IPS-20b (cell line): ENCODE results near the gene SPATC1L.
"Not testable (repeated sequence)": the region's sequence is repeated elsewhere in the genome, so short reads cannot be mapped to it uniquely, and the experiment has no call there.

ENCODE experiments used
- H3K27ac ChIP-seq: one replicate; pipeline ENCODE4 v1.5.1; 2013; ENCODE audit warnings: low read length
- H3K27me3 ChIP-seq: 2 replicates; pipeline ENCODE4 v1.6.1; 2013; ENCODE audit warnings: mild to moderate bottlenecking, low read length, inconsistent platforms; ENCODE audit not compliant: insufficient read depth
- H3K36me3 ChIP-seq: 2 replicates; pipeline ENCODE4 v1.6.1; 2013; ENCODE audit warnings: low read depth, mild to moderate bottlenecking, inconsistent platforms, low read length, moderate library complexity; ENCODE audit not compliant: insufficient read depth
- H3K4me1 ChIP-seq: 2 replicates; pipeline ENCODE4 v1.6.1; 2013; ENCODE audit warnings: mild to moderate bottlenecking, control low read depth, inconsistent platforms, low read length, moderate library complexity; ENCODE audit not compliant: insufficient read depth
- H3K4me3 ChIP-seq: 2 replicates; pipeline ENCODE4 v1.5.1; 2013; ENCODE audit warnings: mild to moderate bottlenecking, low read length, inconsistent platforms
- H3K9ac ChIP-seq: 2 replicates; pipeline ENCODE4 v1.6.1; 2013; ENCODE audit warnings: low read depth, mild to moderate bottlenecking, inconsistent platforms, low read length, moderate library complexity
- H3K9me3 ChIP-seq: 2 replicates; pipeline ENCODE4 v1.6.1; 2013; ENCODE audit warnings: mild to moderate bottlenecking, low read depth, low read length, inconsistent platforms; ENCODE audit not compliant: insufficient read depth

The SPATC1L gene

DNA sequence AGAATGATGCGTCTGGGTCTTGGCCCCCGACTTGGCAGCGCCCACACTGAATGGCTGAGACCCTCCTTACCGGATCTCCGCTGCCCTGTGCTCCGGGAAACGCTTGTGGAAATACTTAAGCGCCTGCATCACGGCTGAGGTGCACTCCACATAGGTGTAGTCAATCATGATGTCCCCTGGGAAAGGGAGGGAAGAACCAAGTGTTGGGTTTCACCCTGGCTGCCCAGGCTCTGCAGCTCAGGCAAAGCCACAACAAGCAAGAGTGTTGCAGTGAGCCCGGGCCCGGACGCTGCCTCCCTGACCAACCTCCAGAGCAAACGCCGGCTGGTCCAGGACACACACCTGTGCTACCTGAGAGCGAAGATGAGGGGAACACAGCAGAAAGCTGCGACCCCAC, 21.5 kb upstream of the SPATC1L start:
- no peak overlapping the region for H3K27ac ChIP-seq
- no peaks in the 10 kb centered on the region for H3K4me1 ChIP-seq
- no peak overlapping the region for H3K4me3 ChIP-seq
- no peaks in the 10 kb centered on the region for H3K9me3 ChIP-seq
- no peaks in the 10 kb centered on the region for H3K27me3 ChIP-seq
- peaks cover 74% of the 10 kb centered on the region for H3K36me3 ChIP-seq
- H3K9ac ChIP-seq, result no peak overlapping the region

DNA sequence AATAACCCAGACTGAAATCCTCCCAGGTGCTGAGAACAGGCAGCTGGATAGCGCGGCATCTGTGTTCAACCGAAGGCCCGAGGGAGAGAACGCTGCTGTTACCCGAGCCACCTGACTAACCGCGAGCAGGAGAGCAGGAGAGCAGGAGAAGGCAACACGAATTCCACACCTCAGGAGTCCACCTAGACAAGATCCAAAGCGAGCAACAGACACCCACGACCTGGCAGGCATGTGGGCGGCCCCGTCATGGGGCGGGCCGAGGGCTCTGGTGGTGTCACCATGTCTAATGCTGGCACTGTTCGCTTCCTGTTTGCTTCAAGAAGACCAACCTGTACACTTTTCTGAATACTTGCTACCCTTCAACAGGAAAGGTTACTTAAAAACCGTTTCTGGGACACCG, 20.9 kb upstream of the SPATC1L start:
- no peak overlapping the region for H3K9ac ChIP-seq
- H3K27ac ChIP-seq, result no peak overlapping the region
- no peaks in the 10 kb centered on the region for H3K9me3 ChIP-seq
- H3K4me3 ChIP-seq, result no peak overlapping the region
- H3K4me1 ChIP-seq, result no peaks in the 10 kb centered on the region
- H3K27me3 ChIP-seq, result no peaks in the 10 kb centered on the region
- H3K36me3 ChIP-seq, result peaks cover 80% of the 10 kb centered on the region

DNA sequence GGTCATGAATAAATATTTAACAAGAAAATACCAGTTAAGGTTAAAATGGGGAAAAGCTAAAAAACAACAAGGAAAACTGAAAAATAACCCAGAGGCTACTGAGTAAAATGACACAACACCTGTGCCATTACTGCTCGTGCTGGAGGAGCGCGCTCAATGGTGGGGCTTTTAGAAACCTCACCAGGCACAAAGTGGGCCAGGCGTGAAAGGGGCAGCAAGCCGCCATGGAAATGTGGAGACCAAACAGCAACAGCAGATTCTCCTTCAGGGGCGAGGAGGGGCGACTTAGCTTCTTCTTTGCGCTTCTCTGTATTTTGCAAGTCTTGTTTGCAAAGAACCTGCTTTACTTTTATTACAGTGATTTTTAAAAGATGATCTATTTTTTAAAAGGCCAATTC, 18.9 kb upstream of the SPATC1L start:
- Histone ChIP-seq H3K27me3 (no peaks in the 10 kb centered on the region), H3K9ac (0 out of 2 replicates have a peak overlapping the region, but pooled peaks have one; percentile 50), H3K9me3 (no peaks in the 10 kb centered on the region), H3K4me1 (no peaks in the 10 kb centered on the region), H3K27ac (no peak overlapping the region), H3K4me3 (no peak overlapping the region), H3K36me3 (peaks cover 88% of the 10 kb centered on the region)

DNA sequence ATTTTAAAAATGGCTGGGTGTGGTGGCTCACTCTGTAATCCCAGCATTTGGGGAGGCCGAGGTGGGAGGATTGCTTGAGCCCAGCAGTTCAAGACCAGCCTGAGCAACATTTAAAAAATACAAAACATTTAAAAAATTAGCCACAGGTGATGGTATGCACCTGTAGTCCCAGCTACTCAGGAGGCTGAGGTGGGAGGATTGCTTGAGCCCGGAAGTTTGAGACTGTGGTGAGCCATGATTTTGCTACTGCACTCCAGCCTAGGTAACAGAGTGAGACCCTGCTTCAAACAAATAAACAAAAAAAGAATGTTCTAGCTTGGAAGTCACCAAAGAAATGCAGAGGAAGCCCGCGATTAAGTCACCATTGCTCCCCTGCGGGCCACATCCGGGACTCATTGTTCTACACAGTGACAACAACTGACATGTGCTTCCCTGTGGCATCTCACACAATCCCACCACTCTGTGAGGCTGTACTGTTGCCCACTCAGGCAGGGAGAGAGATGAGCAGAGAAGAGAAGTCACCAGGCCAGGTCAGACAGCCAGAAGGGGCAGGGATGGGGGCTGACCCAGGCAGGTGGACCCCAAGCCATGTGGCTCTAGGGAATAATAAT, 18.4 kb upstream of the SPATC1L start:
- H3K4me1 ChIP-seq, result no peaks in the 10 kb centered on the region
- peaks cover 88% of the 10 kb centered on the region for H3K36me3 ChIP-seq

DNA sequence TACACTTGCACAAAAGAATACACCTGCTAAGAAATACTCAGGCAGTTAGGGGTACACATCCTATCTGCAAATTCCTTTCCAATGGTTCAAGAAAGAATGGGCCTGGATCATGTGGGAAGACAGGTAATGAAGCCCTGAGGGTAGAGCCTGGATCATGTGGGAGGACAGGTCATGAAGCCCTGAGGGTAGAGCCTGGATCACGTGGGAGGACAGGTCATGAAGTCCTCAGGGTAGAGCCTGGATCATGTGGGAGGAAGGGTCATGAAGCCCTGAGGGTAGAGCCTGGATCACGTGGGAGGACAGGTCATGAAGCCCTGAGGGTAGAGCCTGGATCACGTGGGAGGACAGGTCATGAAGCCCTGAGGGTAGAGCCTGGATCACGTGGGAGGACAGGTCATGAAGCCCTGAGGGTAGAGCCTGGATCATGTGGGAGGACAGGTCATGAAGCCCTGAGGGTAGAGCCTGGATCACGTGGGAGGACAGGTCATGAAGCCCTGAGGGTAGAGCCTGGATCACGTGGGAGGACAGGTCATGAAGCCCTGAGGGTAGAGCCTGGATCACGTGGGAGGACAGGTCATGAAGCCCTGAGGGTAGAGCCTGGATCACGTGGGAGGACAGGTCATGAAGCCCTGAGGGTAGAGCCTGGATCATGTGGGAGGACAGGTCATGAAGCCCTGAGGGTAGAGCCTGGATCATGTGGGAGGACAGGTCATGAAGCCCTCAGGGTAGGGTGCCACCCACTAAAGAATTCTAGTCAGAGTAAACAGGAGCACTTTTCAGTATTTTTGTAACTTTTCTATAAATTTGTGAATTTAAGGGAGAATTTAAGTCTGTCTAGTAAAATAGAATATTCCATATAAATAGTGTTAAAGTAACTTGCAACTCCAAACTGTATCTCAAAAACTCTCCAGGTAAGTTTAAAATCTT, 16.9 kb upstream of the SPATC1L start:
- H3K4me1 ChIP-seq, H3K9ac ChIP-seq, H3K27me3 ChIP-seq, H3K9me3 ChIP-seq, H3K4me3 ChIP-seq, H3K27ac ChIP-seq: not testable (repeated sequence)
- peaks cover 89% of the 10 kb centered on the region for H3K36me3 ChIP-seq

More for the DNA sequence above, 18.4 kb upstream of the SPATC1L start:
- no peak overlapping the region for H3K4me3 ChIP-seq
- no peaks in the 10 kb centered on the region for H3K9me3 ChIP-seq
- peak overlapping the region; percentile 50; the same call in 1 of the 2 replicates for H3K9ac ChIP-seq
- no peaks in the 10 kb centered on the region for H3K27me3 ChIP-seq
- H3K27ac ChIP-seq, result no peak overlapping the region

DNA sequence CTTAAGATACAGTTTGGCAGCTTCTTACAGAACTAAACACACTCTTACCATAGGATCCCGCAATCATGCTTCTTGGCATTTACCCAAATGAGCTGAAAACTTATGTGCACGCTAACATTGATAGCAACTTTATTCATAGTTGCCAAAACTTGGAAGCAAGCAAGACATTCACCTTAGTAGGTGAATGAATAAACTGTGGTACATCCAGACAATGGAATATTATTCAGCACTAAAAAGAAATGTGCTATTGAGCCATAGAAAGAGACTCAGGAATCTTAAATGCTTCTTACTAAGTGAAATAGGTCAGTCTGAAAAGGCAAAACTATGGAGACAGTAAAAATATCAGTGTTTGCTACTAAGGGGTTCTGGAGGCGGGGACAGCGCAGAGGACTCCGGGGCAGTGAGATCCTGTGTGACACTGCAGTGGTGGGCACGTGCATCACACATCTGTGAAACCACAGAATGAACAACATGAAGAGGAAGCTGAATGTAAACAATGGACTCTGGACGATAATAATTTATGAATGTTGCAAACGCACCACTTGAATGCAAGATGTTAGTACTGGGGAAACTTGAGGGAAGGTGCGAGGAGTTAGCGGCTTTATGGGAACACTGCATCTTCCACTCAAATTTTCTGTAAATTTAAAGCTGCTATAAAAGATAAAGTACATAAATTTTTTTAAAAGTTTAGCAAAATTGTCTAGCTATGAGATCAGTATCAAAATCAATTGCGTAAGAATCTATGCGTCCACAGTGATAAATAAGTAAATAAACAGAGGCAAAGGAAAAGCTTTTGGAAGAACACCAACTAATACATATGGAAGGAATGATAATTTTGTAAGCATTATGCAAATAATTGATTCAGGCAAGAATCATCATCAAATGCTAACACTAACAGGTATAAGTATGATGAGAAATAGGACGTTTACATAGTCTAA, 15.4 kb upstream of the SPATC1L start:
- Histone ChIP-seq H3K4me3 (no peak overlapping the region), H3K27me3 (no peaks in the 10 kb centered on the region), H3K27ac (no peak overlapping the region), H3K9me3 (no peaks in the 10 kb centered on the region), H3K4me1 (no peaks in the 10 kb centered on the region), H3K9ac (no peak overlapping the region), H3K36me3 (peaks cover 89% of the 10 kb centered on the region)

DNA sequence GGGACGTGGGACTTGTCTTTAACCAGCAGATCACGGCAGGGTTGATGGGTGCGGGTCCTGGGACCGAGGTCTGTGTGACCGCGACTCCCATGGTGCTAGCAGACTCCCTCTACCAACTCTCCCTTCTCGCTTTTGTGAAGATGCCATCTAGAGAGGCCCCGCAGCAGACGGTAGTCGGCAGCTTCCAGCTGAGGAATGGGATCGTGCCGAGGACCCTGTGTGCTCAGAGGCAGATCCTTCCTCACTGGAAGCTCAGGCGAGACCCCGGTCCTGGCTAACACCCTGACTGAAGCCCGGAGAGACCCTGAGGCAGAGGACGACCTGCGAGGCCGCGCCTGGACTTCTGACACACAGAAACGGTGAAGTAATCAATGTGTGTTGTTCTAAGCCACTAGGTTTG, 12.5 kb upstream of the SPATC1L start:
- no peak overlapping the region for H3K27ac ChIP-seq
- no peaks in the 10 kb centered on the region for H3K4me1 ChIP-seq
- no peak overlapping the region for H3K9ac ChIP-seq
- H3K4me3 ChIP-seq, result no peak overlapping the region
- H3K36me3 ChIP-seq, result peaks cover 94% of the 10 kb centered on the region
- no peaks in the 10 kb centered on the region for H3K27me3 ChIP-seq
- no peaks in the 10 kb centered on the region for H3K9me3 ChIP-seq

DNA sequence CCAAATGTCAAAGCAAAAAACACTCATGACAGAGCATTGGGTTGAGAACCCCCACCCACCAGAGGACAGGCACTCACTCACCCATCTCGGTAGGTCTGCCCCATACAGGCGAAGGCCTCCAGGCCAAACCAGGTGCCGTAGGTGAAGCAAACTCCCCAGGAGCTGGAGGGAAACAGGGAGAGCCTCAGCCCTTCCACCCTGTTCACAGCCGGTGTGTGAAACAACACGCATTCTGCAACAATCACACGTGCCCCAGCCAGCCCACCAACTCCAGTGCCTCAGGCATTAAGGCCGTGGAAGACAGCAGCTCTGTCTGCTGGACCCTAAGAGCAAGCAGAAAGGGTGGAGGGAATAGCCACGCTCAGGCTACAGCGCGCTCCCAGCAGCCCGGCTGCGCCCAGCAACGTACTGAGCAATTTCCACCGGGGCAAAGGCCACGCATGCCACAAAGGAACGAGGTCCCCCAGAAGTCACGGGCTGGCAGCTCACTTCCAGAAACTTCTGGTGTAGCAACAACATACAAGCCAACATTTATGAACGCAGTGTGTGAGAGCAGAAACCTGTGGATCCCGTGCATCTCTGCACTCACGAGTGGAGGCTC, 11.4 kb upstream of the SPATC1L start:
- Histone ChIP-seq H3K36me3 (peaks cover 95% of the 10 kb centered on the region), H3K9ac (no peak overlapping the region), H3K4me1 (no peaks in the 10 kb centered on the region), H3K4me3 (no peak overlapping the region), H3K9me3 (no peaks in the 10 kb centered on the region), H3K27me3 (no peaks in the 10 kb centered on the region), H3K27ac (no peak overlapping the region)

DNA sequence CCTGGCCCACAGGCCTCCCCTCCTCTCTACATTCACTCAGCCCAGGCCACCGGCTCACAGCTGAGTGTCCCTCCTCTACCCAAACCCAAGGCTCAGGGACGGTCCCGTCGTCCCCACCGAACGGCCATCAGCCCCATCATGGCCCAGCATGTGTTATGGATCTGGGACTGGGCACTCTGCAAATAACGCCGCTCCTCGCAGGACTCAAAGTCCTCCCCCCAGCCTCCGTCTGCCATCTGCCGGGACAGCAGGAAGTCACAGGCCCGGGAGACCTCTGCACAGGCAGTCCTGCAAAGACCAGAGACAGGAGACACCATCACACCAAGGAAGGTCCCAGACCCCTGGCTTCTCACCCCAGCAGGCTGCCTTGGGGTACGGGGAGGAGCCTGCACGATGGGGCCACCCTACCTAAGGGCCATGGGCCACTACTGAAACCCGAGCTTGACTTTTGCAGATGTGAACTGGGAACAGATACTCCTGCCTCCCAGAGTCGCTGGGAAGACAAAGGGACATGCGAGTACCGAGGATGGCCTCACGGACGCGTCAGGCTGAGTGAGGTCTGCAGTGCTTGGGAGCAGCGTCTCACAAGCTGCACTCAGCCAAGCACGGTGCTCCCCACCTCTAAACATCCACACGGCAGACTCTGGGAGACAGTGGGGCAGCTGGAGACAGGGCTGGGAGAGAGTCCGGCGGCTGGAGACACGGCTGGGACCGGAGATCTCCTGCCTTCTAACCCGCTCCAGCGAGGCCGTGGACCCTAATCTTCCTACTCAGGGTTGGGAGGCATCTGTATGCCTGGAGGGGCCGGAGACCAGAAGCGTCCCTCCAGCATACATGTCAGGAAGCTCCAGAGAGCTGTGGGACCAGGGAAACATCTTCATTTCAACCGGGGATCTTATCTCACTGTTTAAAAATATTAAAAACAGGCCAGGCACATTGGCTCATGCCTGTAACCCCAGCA, 10.4 kb upstream of the SPATC1L start:
- Histone ChIP-seq H3K27ac (no peak overlapping the region), H3K27me3 (no peaks in the 10 kb centered on the region), H3K4me3 (no peak overlapping the region), H3K9ac (no peak overlapping the region), H3K9me3 (no peaks in the 10 kb centered on the region), H3K36me3 (peaks cover 84% of the 10 kb centered on the region), H3K4me1 (no peaks in the 10 kb centered on the region)

DNA sequence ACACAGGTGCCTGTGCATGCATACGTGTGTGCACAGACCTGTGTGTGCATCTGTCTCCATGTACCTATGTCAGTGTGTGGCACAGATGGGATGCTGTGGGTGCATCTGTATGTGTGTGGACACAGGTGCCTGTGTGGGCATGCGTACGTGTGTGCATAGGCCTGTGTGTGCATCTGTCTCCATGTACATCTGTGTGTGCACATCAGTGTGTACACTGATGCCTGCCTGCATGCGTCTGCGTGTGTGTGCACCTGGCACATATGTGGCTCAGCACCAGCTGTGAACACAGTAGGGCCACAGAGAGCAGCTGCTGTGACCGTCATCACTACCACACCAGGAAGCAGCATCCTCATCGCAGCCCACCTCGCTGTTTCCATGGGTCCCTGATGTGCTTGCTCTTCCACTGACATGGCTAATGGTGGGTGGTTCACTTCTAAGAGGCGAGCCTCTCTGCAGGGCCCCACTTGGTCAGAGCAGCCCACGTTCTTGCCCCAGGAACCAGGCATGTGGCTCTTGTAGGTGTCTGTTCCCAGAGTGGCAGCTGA, 9.6 kb upstream of the SPATC1L start:
- Histone ChIP-seq H3K4me3 (no peak overlapping the region), H3K27ac (no peak overlapping the region), H3K36me3 (peaks cover 81% of the 10 kb centered on the region), H3K9ac (no peak overlapping the region), H3K4me1 (peaks cover 3% of the 10 kb centered on the region; the same call in 1 of the 2 replicates), H3K27me3 (no peaks in the 10 kb centered on the region), H3K9me3 (no peaks in the 10 kb centered on the region)
